OCI-LY1 (cell line): ENCODE results near the gene CHN2.

Experiments used
- CTCF ChIP-seq: fragments of 200-600 bp; sonication (generic), shearing (Covaris generic); IDR thresholded peaks from 2 replicates; pipeline ENCODE4 v1.5.1; 2017; ENCODE audit warnings: mild to moderate bottlenecking, antibody characterized with exemption, low read length, moderate library complexity, mixed read lengths
- EZH2 ChIP-seq: fragments of 200-600 bp; sonication (generic), shearing (Covaris generic); IDR thresholded peaks from 2 replicates; pipeline ENCODE4 v1.8.0; 2017; ENCODE audit warnings: borderline replicate concordance, mixed run types, mild to moderate bottlenecking, antibody characterized with exemption, low read length, moderate library complexity, mixed read lengths

GRCh38 chr7:29379551-29379950 lies 185.0 kb downstream of the CHN2 start:
- TF ChIP-seq CTCF (no peak), EZH2 (no peak)
